ENCODE measurements around the gene ATP6V0C.
"Not testable (repeated sequence)": the region's sequence is repeated elsewhere in the genome, so short reads cannot be mapped to it uniquely, and the experiment has no call there.

Gene ATP6V0C

GRCh38 chr16:2529961-2530628 lies 16.3 kb downstream of the ATP6V0C start:
- DNase-seq, result no peak

GRCh38 chr16:2530629-2531318 lies 17.0 kb downstream of the ATP6V0C start:
- DNase-seq, result no peak

DNA sequence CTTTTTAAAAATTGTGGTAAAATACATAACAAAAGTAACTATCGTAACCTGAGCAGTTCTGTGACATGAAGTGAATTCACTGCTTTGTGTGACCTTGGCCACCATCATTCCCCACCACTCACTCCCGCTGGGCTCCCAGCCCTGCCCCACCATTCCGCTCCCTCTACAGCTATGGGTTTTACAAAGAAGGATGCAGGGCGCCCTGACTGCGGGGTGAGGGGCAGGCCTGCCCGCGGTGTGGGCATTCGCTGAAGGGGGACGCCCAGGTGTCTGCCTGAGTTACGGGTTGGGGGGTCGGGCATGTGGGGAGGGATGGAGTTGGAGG lies 17.6 kb downstream of the ATP6V0C start, which contains the start of gene CEMP1:
TSS of gene CEMP1 (minus strand) at position 38 of the 325 bp plus-strand sequence. CDS start 335 bp downstream, outside the sequence.
- DNase-seq, result no peak

- DNase-seq, result peak; percentile 96
Measured at GRCh38 chr16:2531696-2532493, 18.1 kb downstream of the ATP6V0C start.

DNA sequence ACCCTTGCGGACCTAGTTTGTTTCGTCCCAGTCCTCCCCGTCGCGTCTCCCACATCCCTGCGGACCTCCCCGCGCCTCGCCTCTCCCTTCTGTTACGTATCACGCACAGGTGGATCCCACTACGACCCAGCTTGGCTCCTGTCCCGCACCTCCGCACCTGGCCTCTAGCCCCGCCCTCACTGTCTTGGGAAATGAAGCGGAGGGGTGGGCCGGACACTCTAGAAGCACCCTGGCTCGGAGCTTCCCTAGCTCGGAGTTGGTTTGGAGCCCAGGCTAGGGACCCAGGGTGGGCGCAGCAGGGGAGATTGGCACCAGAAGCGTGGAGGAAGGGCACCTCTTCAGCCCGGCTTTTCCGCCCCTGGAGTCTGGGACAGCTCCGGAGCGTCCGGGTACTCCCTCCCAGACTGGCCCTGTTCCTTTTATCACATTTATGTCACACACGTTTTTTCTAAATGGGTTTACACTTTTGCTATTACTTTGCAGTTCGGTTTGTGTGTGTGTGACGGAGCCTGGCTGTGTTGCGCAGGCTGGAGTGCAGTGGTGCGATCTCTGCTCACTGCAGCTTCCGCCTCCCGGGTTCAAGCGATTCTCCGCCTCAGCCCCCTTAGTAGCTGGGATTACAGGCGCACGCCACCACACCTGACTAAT lies 18.9 kb downstream of the ATP6V0C start:
- peak; percentile 74 for DNase-seq

GRCh38 chr16:2533142-2533755 lies 19.5 kb downstream of the ATP6V0C start:
- DNase-seq, result not testable (repeated sequence)

DNA sequence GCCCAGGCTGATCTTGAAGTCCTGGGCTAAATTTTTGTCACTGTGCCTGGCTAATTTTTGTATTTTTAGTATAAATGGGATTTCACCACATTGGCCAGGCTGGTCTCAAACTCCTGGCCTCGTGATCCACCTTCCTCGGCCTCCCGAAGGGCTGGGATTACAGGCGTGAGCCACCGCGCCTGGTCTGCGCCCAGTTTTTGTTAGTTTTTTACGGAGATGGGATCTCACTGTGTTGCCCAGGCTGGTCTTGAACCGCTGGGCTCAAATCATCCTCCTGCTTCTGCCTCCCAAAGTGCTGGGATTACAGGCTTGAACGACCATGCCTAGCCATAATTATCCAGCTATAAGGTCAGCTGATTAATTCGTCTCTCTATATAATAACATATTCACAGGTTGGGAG lies 20.2 kb downstream of the ATP6V0C start:
- DNase-seq, result no peak

- not testable (repeated sequence) for DNase-seq
Measured at GRCh38 chr16:2534335-2534734, 20.6 kb downstream of the ATP6V0C start.

GRCh38 chr16:2535625-2536013 lies 21.9 kb downstream of the ATP6V0C start:
- DNase-seq, result no peak

DNA sequence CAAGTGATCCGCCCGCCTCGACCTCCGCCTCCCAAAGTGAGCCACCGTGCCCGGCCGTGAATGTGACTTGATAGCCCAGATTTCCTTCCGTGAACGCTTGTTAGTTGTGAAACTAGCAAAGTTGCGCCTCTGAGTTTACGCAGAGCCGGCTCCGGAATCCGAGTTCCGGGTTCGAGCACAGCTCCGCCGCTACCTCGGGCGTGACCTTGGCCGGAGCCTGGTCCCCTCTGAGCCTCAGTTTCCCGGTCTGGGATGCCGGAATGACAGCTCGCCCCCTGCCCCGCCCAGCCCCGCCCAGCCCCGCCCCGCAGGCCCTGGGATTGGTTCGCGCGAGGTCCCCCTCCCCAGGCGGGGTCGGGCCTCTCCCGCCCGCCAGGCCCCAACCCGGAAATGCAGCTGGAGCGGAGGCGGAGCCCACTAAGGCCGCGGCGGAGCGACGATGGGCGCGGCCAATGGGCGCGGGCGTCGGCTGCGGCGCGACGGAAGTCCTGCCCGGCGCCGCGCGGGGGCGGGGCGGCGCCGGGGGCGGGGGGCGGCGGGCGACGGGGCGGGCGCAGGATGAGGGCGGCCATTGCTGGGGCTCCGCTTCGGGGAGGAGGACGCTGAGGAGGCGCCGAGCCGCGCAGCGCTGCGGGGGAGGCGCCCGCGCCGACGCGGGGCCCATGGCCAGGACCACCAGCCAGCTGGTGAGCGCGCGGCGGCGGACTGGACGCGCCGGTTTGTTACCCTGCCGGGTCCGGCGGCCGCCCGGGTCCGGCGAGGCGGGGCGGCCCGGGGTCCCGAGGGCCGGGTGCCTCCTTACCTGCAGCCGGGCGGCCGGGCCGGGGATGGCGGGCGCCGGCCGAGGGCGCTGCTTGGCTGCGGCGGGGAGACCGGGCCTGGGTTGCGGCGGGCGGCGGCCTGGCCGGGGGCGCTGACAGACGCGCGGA lies 24.0 kb downstream of the ATP6V0C start, which contains the start of gene PDPK1:
TSS of gene PDPK1 (plus strand) at position 571 of the 929 bp plus-strand sequence. CDS start at position 663, 92 bp downstream.
- peak; percentile 95 for DNase-seq

GRCh38 chr16:2539192-2539844 lies 25.6 kb downstream of the ATP6V0C start:
- DNase-seq, result not testable (repeated sequence)

- DNase-seq, result not testable (repeated sequence)
Measured at GRCh38 chr16:2539845-2540458, 26.2 kb downstream of the ATP6V0C start.

DNA sequence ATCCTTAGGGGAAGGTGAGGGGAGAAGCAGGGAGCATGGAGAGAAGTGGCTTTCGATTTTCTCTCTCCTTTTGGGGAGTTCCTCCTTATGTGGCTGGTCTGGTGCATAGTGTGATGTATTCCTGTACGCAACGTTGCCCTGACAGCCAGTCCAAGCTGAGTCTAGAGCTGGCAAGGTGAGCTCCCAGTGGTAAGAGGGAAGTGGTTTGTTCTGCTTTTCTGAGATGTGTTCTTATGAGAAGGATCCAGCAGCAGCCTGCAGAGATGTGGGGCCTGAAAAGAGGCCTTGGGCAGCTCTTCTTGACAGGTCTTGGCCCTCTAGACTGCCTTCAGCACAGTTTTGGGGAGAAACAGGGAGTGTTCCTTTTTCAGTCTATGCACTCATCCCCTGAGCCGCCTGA lies 27.2 kb downstream of the ATP6V0C start:
- not testable (repeated sequence) for DNase-seq

DNA sequence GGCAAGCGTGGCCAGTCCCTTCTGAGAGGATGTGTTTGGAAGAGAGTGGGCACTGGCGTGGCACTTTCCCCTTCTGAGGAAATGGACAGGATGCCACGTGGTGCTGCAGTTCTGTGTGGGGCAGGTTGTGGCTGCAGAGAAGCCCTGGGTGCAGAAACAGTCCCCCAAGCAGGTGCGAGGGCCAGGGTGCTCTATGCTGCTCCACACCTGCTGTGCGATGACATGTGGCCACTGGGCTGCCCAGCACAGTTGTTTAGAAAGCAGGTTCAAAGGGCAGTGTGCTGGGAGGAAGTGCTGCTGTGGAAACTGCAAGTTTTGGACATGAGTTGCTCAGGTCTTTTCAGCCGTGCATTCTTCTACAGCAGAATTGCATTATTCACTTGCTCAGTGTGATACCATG lies 27.7 kb downstream of the ATP6V0C start:
- not testable (repeated sequence) for DNase-seq

GRCh38 chr16:2543771-2544170 lies 30.0 kb downstream of the ATP6V0C start:
- DNase-seq, result not testable (repeated sequence)

- DNase-seq, result not testable (repeated sequence)
Measured at GRCh38 chr16:2550283-2550878, 36.6 kb downstream of the ATP6V0C start.

DNA sequence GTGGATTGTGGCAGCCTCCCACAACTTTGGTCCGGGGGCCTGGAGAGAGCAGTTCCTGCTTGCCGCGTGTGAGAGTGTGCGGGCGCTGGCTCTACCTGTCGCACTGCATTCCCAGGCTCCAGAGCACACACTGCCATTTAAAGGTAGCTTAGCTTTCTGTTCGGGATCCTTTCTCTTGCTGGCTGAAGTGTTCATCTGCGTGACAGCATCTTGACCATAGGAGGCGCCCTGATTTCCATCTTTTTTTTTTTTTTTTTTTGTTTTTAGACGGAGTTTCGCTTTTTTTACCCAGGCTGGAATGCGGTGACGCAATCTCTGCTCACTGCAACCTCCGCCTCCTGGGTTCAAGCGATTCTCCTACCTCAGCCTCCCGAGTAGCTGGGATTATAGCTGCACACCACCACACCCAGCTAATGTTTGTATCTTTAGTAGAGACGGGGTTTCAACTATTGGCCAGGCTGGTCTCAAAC lies 37.7 kb downstream of the ATP6V0C start:
- DNase-seq, result not testable (repeated sequence)

DNA sequence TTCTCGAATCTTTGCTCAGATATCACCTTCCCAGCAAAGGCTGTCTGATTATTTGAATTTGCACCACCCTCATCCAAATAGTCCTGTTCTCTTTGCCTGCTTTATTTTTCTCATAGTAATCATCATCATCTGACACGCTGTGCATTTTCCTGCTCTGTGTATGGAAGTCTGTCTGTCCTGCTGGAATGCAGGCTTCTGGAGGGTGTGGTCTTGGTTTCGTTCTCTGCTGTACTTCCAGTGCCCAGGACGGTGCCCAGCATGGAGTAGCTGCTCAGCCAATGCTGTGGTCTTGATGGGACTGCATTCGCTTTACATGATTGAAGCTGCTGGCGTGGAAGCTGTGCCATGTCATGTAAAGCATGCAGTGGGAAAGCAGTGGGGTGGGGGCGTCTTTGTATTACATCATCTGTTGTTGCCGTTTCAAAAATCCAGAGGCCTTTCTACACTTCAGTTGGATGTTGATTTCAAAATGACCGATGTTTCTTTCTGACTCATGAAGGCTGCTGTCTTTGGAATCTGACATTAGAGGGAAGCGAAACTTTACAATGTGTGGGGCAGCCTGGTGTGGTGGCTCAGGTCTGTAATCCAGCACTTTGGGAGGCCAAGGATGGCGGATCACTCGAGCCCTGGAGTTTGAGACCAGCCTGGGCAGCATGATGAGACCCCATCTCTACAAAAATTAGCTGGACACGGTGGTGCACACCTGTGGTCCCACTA lies 41.1 kb downstream of the ATP6V0C start:
- DNase-seq, result not testable (repeated sequence)

DNA sequence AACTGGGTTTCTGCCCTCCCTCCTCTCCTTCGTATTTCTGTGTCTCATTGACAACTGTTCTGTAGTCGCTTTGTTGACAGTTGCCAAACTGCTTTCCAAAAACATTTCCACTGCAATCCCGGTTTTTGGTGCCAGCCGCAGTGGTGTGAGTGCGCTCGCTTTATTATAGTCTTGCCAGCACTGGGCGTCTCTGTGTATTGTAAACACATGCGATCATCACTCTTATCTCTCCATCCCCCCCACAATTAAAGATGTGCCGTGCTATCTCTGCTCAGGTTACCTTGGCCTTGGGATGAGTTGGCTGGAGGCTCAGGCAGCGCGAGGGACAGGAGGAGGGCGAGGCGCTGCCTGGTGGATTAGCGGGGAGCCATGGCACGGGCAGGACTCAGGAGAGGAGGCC lies 43.4 kb downstream of the ATP6V0C start:
- not testable (repeated sequence) for DNase-seq
